D721Med (cell line): ENCODE measurements around the gene ZNF23.
A peak's percentile ranks its signal among the peaks of the same experiment; 100 is the strongest.

ENCODE experiments used
- DNase-seq: peaks from one replicate; pipeline ENCODE4 v3.0.0; 2011; ENCODE audit warnings: low spot score; ENCODE audit not compliant: insufficient read length
- FAIRE-seq: peaks from 2 replicates; lab custom pipeline; 2011; peaks lifted over from hg19 to GRCh38; lab: Jason Lieb, UNC
- CTCF ChIP-seq: IDR thresholded peaks from 2 replicates; pipeline ENCODE4 v1.5.1; 2012; ENCODE audit warnings: mild to moderate bottlenecking, control low read depth; ENCODE audit not compliant: insufficient read depth; ENCODE audit errors: missing control alignments

The ZNF23 gene

GRCh38 chr16:71440669-71441347 is 21.2 kb downstream of the ZNF23 start:
- TF ChIP-seq CTCF, result peak; percentile 6
- FAIRE-seq (no peak), DNase-seq (no peak)

- no peak for FAIRE-seq
- no peak for TF ChIP-seq CTCF
- DNase-seq, result no peak
Observed at GRCh38 chr16:71439523-71439922, 22.5 kb downstream of the ZNF23 start.

- TF ChIP-seq CTCF, result no peak
- DNase-seq, result no peak
- no peak for FAIRE-seq
Observed at GRCh38 chr16:71436473-71436872, 25.6 kb downstream of the ZNF23 start.

- FAIRE-seq (no peak), DNase-seq (no peak)
- no peak for TF ChIP-seq CTCF
Observed at GRCh38 chr16:71432906-71433305, 29.1 kb downstream of the ZNF23 start.

- TF ChIP-seq CTCF, result no peak
- FAIRE-seq, result no peak
Observed at GRCh38 chr16:71431991-71432390, 30.1 kb downstream of the ZNF23 start.

GRCh38 chr16:71431176-71431575 is 30.9 kb downstream of the ZNF23 start:
- DNase-seq (no peak), FAIRE-seq (no peak)
- no peak for TF ChIP-seq CTCF

More at GRCh38 chr16:71431991-71432390, 30.1 kb downstream of the ZNF23 start:
- DNase-seq, result no peak

- TF ChIP-seq CTCF, result no peak
- DNase-seq, result no peak
- FAIRE-seq, result no peak
Observed at GRCh38 chr16:71430744-71431143, 31.3 kb downstream of the ZNF23 start.
